Gastrocnemius medialis (tissue), 4 donors: ENCODE results near the gene RYR1.

Experiments used
- CTCF ChIP-seq, 5 experiments: fragments of 450-650 bp in 3 of 5; fragments of 200-600 bp in 2 of 5; sonication (generic) in 2 of 5; IDR thresholded peaks in 4 of 5; conservative IDR thresholded peaks in 1 of 5; 1 replicate in 4 of 5; 2 replicates in 1 of 5; pipeline ENCODE4 v1.5.1; 2016 to 2019; ENCODE audit warnings: antibody characterized with exemption in 5 of 5, mild to moderate bottlenecking in 3 of 5, moderate library complexity in 3 of 5
- POLR2A ChIP-seq, 2 donors: fragments of 450-650 bp; IDR thresholded peaks; one replicate each; pipeline ENCODE4 v1.6.1; 2017; ENCODE audit warnings: antibody characterized with exemption in 2 of 2, mild to moderate bottlenecking in 2 of 2, moderate library complexity in 2 of 2

DNA sequence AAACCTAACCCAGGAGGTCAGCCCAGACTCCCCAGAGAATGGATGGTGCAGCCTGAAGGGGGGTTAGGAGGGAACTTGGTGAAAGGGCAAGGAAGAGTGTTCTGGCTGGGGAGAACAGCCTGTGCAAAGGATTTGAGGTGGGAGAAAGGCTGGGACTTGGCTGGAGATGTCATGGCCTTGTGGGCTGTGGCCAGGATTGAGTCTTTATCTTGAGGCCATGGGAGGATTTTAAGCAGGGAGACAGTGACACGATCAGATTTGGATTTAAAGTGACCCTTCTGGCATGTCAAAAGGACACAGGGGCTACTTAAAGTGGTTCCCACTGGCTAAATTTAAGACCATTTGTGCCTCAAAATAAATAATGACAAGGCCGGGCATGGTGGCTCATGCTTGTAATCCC is 154.6 kb downstream of the RYR1 start:
- TF ChIP-seq POLR2A (IDR thresholded peaks at IDR 0.05) (no peak), CTCF (IDR thresholded peaks at IDR 0.05 in 4 of 5, conservative IDR thresholded peaks at IDR 0.05 in 1 of 5) (no peak)
